C4-2B (cell line): ENCODE measurements around the gene CA7.

Experiments used
- CTCF ChIP-seq: fragments of 450-650 bp; conservative IDR thresholded peaks from 2 replicates; pipeline ENCODE4 v1.5.1; 2017; ENCODE audit warnings: mild to moderate bottlenecking
- ZFX ChIP-seq: fragments of 450-650 bp; IDR thresholded peaks from 2 replicates; pipeline ENCODE4 v1.6.1; 2017

DNA sequence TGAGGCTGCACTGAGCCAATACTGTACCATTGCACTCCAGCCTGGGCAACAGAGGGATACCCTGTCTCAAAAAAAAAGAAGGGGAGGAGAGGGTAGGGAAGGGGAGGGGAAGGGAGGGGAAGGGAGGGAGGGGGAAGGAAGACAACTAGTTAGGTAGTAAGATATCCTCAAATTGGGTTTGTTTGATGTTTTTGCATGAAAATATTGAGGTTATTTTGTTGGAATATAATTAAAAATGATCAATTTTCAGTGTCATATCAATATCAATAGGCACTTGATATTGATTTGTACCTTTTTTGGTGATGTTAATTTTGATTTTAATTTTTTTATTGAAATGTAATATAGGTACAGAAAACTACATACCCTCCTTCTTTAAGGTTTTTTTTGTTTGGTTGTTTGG, 19.5 kb downstream of the CA7 start:
- TF ChIP-seq CTCF = no peak
- no peak for TF ChIP-seq ZFX
